Measurements from ENCODE around the gene ZNF416.

DNA sequence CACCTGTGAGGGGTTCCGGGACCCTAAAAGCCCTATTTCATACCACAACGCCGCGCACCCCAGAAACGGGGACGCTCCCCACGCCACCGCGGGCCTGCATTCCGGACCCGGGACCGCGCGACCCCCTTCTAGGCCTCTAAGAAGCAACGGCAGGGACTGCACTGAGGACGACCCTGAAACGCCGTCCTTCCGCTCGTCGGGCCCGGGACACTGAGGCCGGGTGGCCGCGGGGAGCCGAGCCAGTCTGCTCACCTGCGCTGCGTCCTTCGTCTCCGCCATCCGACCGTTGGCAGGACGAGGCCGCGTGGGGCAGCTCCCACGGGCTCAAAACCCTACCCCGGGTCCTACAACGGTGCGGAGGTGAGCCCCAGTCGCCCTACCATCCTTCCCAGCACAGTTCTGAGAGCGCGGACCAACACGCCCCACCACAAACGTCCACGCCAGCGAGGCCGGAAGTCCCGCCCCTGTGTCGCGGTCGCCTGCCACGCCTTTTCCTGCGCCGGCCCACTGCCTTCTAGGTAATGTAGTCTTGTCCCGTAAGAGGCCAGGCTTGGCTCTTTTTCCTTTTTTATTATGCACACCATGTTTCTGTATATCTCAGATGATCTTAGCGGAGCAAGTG is 19.2 kb downstream of the ZNF416 start, which contains the start of gene ZNF550:
- no peak for TF ChIP-seq EP300 (IDR thresholded peaks at IDR 0.05)
- TF ChIP-seq, protein P1, sequence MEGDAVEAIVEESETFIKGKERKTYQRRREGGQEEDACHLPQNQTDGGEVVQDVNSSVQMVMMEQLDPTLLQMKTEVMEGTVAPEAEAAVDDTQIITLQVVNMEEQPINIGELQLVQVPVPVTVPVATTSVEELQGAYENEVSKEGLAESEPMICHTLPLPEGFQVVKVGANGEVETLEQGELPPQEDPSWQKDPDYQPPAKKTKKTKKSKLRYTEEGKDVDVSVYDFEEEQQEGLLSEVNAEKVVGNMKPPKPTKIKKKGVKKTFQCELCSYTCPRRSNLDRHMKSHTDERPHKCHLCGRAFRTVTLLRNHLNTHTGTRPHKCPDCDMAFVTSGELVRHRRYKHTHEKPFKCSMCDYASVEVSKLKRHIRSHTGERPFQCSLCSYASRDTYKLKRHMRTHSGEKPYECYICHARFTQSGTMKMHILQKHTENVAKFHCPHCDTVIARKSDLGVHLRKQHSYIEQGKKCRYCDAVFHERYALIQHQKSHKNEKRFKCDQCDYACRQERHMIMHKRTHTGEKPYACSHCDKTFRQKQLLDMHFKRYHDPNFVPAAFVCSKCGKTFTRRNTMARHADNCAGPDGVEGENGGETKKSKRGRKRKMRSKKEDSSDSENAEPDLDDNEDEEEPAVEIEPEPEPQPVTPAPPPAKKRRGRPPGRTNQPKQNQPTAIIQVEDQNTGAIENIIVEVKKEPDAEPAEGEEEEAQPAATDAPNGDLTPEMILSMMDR (IDR thresholded peaks at IDR 0.05) = no peak

Data from stomach (tissue), 4 donors.